ENCODE data around the gene DENND6B.

DNA sequence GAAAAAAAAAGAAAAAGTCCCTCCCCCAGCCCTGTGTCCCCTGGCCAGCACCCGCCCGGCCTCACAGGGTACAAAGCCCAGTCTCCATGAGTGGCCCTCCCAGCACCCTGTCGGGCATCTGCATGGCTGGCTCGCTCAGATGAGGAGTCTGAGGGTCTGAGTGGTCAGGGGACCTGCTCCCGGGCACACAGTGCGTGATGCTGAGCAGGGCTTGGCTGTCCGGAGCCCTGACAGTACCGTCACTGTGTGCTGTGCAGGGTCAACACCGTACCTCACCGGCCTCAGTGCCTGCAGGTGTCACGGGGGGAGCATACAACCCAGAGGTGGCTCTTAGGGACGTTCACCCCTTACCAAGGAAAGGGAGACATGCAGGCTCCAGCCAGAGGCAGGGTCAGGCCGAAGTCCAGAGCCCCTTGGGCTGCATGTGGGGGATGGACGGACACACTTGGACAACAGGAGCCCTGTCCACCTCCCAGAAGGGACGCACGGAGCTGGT is 15.8 kb downstream of the DENND6B start:
- TF ChIP-seq, protein P1, sequence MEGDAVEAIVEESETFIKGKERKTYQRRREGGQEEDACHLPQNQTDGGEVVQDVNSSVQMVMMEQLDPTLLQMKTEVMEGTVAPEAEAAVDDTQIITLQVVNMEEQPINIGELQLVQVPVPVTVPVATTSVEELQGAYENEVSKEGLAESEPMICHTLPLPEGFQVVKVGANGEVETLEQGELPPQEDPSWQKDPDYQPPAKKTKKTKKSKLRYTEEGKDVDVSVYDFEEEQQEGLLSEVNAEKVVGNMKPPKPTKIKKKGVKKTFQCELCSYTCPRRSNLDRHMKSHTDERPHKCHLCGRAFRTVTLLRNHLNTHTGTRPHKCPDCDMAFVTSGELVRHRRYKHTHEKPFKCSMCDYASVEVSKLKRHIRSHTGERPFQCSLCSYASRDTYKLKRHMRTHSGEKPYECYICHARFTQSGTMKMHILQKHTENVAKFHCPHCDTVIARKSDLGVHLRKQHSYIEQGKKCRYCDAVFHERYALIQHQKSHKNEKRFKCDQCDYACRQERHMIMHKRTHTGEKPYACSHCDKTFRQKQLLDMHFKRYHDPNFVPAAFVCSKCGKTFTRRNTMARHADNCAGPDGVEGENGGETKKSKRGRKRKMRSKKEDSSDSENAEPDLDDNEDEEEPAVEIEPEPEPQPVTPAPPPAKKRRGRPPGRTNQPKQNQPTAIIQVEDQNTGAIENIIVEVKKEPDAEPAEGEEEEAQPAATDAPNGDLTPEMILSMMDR (conservative IDR thresholded peaks at IDR 0.05) = no peak
- TF ChIP-seq ZFX (IDR thresholded peaks at IDR 0.05) = no peak

All from C4-2B (cell line).